Calu3 (cell line): ENCODE measurements around the gene ENG. TPM values are rescaled to one million over a fixed set of nuclear protein-coding genes. Genes with fewer than 3 reads are reported as not detected.

Experiments
- BruUV-seq: library from RNA; stranded (reverse); fragments of 400-500 nt; replicated peaks from 2 replicates; lab custom pipeline; 2021; lab: Mats Ljungman, UMichigan
- CTCF ChIA-PET: fragments of 300-600 bp; sonication (Branson Sonifier 250); formaldehyde crosslinking; loops from one replicate; lab custom pipeline; 2022; ENCODE audit warnings: antibody characterized with exemption; lab: Charles Lee
- DNase-seq: peaks from one replicate; pipeline ENCODE4 v3.0.0; 2022
- H3K27ac Mint-ChIP-seq: one replicate; pipeline ENCODE4 v1.8.0; 2022; ENCODE audit warnings: mixed read lengths; ENCODE audit not compliant: unreplicated experiment
- H3K27me3 Mint-ChIP-seq: one replicate; pipeline ENCODE4 v1.8.0; 2022; ENCODE audit warnings: mixed read lengths; ENCODE audit not compliant: unreplicated experiment
- H3K36me3 Mint-ChIP-seq: one replicate; pipeline ENCODE4 v1.8.0; 2022; ENCODE audit warnings: mild to moderate bottlenecking, moderate library complexity, mixed read lengths; ENCODE audit not compliant: insufficient read depth, unreplicated experiment
- H3K4me1 Mint-ChIP-seq: one replicate; pipeline ENCODE4 v1.8.0; 2022; ENCODE audit warnings: mild to moderate bottlenecking, low read depth, mixed read lengths; ENCODE audit not compliant: unreplicated experiment
- H3K4me3 Mint-ChIP-seq: one replicate; pipeline ENCODE4 v1.8.0; 2022; ENCODE audit warnings: mild to moderate bottlenecking, low read depth, moderate library complexity, mixed read lengths; ENCODE audit not compliant: unreplicated experiment
- H3K9me3 Mint-ChIP-seq: one replicate; pipeline ENCODE4 v1.8.0; 2022; ENCODE audit warnings: low read depth, mixed read lengths; ENCODE audit not compliant: unreplicated experiment
- CTCF ChIP-seq: fragments of 200-600 bp; IDR thresholded peaks from one replicate; pipeline ENCODE4 v1.8.0; 2022; ENCODE audit warnings: antibody characterized with exemption; ENCODE audit not compliant: unreplicated experiment
- intact Hi-C: fragments of 100-400 bp; cut with micrococcal nuclease; formaldehyde crosslinking; loops from one replicate; pipeline ENCODE4 v1.10.0; 2022; ENCODE audit not compliant: unreplicated experiment
- total RNA-seq: library from RNA; stranded (reverse); gene quantifications from 2 replicates; pipeline ENCODE4 v1.2.3, GENCODE V29; 2022

The ENG gene
- total RNA-seq, 1 experiment from 2014 or later: not detected

- H3K27me3 Mint-ChIP-seq: no peaks in the 10 kb centered on the region
- peaks cover 38% of the 10 kb centered on the region for H3K36me3 Mint-ChIP-seq
- intact Hi-C loops: no loop called here
- CTCF ChIA-PET: interaction anchor here (1.4 kb wide), 1 partner anchor 7 kb away, joined by 8 read pairs; no protein-coding TSS in a partner anchor
- no peak overlapping the region for H3K4me3 Mint-ChIP-seq
- H3K4me1 Mint-ChIP-seq: no peaks in the 10 kb centered on the region
- H3K27ac Mint-ChIP-seq: no peak overlapping the region
- DNase-seq: no peak
- no peak for TF ChIP-seq CTCF
- H3K9me3 Mint-ChIP-seq: no peaks in the 10 kb centered on the region
- no TSS peak for BruUV-seq
These were observed 46.0 kb downstream of the ENG start for GRCh38 chr9:127808347-127809001.

DNA sequence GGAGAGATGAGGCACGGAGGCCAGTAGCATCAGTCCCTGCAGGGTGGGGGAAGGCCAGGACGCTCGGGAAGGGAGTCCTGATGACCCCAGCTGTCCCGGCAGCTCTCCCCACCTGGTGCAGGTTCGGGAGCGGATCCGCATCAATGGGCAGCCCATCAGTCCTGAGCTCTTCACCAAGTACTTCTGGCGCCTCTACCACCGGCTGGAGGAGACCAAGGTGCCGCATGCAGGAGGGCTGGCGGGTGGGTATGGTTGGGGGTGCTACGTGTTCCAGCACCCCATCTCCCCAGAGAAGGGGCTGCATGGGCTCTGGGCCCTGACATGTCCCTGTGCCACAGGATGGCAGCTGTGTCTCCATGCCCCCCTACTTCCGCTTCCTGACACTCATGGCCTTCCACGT is 47.6 kb downstream of the ENG start:
- no peaks in the 10 kb centered on the region for H3K4me1 Mint-ChIP-seq
- H3K9me3 Mint-ChIP-seq: no peaks in the 10 kb centered on the region
- intact Hi-C loops: no loop called here
- CTCF ChIA-PET: no interaction called here
- no TSS peak for BruUV-seq
- no peak overlapping the region for H3K4me3 Mint-ChIP-seq
- H3K36me3 Mint-ChIP-seq: peaks cover 51% of the 10 kb centered on the region
- DNase-seq: no peak
- TF ChIP-seq CTCF: no peak
- no peaks in the 10 kb centered on the region for H3K27me3 Mint-ChIP-seq
- H3K27ac Mint-ChIP-seq: no peak overlapping the region

- Mint-ChIP-seq H3K4me1 (no peaks in the 10 kb centered on the region), H3K36me3 (peaks cover 53% of the 10 kb centered on the region), H3K27me3 (no peaks in the 10 kb centered on the region), H3K27ac (no peak overlapping the region), H3K9me3 (no peaks in the 10 kb centered on the region), H3K4me3 (no peak overlapping the region)
- CTCF ChIA-PET: interaction anchor here (0.8 kb wide), 1 partner anchor 23 kb away, joined by 3 read pairs; no protein-coding TSS in a partner anchor
- intact Hi-C loops: no loop called here
- TSS peak; percentile 49 for BruUV-seq
- peak; percentile 25 for DNase-seq
- TF ChIP-seq CTCF: no peak
These were observed 48.8 kb downstream of the ENG start for GRCh38 chr9:127805620-127806019.

DNA sequence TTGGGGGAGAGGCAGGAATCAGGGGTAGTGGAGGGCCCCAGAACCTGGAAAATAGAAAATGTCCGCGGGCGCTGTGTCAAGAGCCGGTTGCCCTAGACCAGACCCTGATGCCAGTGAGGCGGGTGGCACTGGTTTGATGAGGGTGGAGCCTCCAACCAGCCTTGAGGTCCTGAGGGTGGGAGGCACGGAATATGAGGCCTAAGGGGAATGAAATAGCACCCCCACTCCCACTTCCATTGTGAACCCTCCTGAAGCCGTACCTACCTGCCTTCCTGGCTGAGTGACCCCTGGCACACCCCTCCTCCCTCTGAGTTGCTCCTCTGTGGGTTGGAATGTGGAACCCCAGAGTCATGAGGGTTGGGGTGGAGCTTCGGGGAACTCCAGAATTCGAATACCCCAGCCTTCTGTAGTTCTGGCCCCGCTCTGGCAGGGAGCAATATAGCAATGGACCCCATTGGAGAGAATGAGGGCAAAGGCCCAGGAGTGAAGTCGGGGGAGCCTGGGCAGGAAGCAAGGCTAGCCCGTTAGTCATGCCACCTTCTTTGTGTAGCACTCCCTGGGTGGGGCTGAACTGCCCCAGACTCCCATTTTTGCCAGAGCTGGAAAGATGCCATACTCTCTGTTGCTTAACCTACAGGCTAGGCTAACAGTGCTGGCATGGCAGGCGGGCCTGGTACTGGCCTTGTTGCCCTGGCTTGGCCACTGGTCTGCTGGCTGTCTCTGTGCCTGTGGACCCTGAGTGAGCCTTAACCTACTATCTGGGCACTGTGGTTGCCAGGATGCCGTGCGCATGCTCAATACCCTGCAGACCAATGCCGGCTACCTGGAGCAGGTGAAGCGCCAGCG is 50.7 kb downstream of the ENG start:
- DNase-seq: peak; percentile 63
- peaks cover 43% of the 10 kb centered on the region for H3K36me3 Mint-ChIP-seq
- no peaks in the 10 kb centered on the region for H3K27me3 Mint-ChIP-seq
- H3K4me1 Mint-ChIP-seq: no peaks in the 10 kb centered on the region
- no peak for TF ChIP-seq CTCF
- CTCF ChIA-PET: interaction anchor here (0.6 kb wide), 1 partner anchor 21 kb away, joined by 3 read pairs; no protein-coding TSS in a partner anchor
- H3K4me3 Mint-ChIP-seq: peak overlapping the region; percentile 93
- H3K27ac Mint-ChIP-seq: peak overlapping the region; percentile 94
- TSS peak; percentile 91 for BruUV-seq
- H3K9me3 Mint-ChIP-seq: no peaks in the 10 kb centered on the region
- intact Hi-C loops: no loop called here
